Memory B cell (primary cell): ENCODE data around the gene TSPAN14.
"Not testable (repeated sequence)": the region's sequence is repeated elsewhere in the genome, so short reads cannot be mapped to it uniquely, and the experiment has no call there.

ENCODE experiments used
- ATAC-seq: fragments of 150-1000 bp; cut with Tn5 transposase; 2 replicates; pipeline ENCODE4 v1.10.0; 2021; ENCODE audit warnings: low read depth, mild to moderate bottlenecking, moderate library complexity
- DNase-seq, 2 donors: peaks; one replicate each; pipeline ENCODE4 v3.0.0; 2022; ENCODE audit warnings: low spot score in 2 of 2
- H3K27ac Mint-ChIP-seq: one replicate; pipeline ENCODE4 v1.8.0; 2022; ENCODE audit warnings: mild to moderate bottlenecking, moderate library complexity, mixed read lengths
- H3K27me3 Mint-ChIP-seq: one replicate; pipeline ENCODE4 v1.8.0; 2022; ENCODE audit warnings: mixed read lengths
- H3K36me3 Mint-ChIP-seq: one replicate; pipeline ENCODE4 v1.8.0; 2022; ENCODE audit warnings: mild to moderate bottlenecking, mixed read lengths
- H3K4me1 Mint-ChIP-seq: one replicate; pipeline ENCODE4 v1.8.0; 2022; ENCODE audit warnings: mixed read lengths
- H3K4me3 Mint-ChIP-seq: one replicate; pipeline ENCODE4 v1.8.0; 2022; ENCODE audit warnings: mild to moderate bottlenecking, moderate library complexity, mixed read lengths
- H3K9me3 Mint-ChIP-seq: one replicate; pipeline ENCODE4 v1.8.0; 2022; ENCODE audit warnings: mixed read lengths

The TSPAN14 gene

GRCh38 chr10:80414142-80414895, 39.8 kb upstream of the TSPAN14 start:
- no peaks in the 10 kb centered on the region for H3K36me3 Mint-ChIP-seq
- DNase-seq (no peak), ATAC-seq (no peak)
- peaks cover 14% of the 10 kb centered on the region for H3K4me1 Mint-ChIP-seq
- H3K9me3 Mint-ChIP-seq: no peaks in the 10 kb centered on the region
- H3K27me3 Mint-ChIP-seq: no peaks in the 10 kb centered on the region
- no peak overlapping the region for H3K4me3 Mint-ChIP-seq
- no peak overlapping the region for H3K27ac Mint-ChIP-seq

- Mint-ChIP-seq H3K4me1 (peaks cover 21% of the 10 kb centered on the region), H3K36me3 (no peaks in the 10 kb centered on the region), H3K27ac (no peak overlapping the region), H3K9me3 (no peaks in the 10 kb centered on the region), H3K27me3 (no peaks in the 10 kb centered on the region), H3K4me3 (no peak overlapping the region)
- DNase-seq (no peak), ATAC-seq (no peak)
Observed at GRCh38 chr10:80415734-80416478, 38.2 kb upstream of the TSPAN14 start.

- no peak for DNase-seq
Observed at GRCh38 chr10:80416479-80417098, 37.5 kb upstream of the TSPAN14 start.

DNA sequence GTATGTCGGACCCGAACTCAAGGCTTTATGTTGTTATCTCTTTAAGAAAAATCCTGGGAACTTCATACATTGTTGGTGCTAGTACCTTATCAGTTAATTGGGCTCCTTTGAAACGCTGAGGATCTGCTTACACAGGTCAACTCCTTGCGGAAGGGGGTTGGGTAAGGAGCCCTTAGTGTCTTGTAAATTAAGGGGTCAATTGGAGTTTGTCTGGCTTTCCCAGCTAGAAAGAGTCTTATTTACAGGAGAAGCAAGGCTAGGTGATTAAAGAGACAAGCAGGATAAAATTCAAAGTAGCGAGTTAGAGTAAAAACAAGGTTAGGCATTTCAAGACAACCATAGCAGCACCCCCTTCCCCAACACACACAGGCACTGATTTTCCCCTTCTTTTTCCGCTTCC, 36.9 kb upstream of the TSPAN14 start:
- not testable (repeated sequence) for ATAC-seq, H3K4me3 Mint-ChIP-seq, H3K9me3 Mint-ChIP-seq, H3K27me3 Mint-ChIP-seq, DNase-seq, H3K27ac Mint-ChIP-seq, H3K36me3 Mint-ChIP-seq
- peaks cover 32% of the 10 kb centered on the region for H3K4me1 Mint-ChIP-seq

More at GRCh38 chr10:80416479-80417098, 37.5 kb upstream of the TSPAN14 start:
- Mint-ChIP-seq H3K9me3 (no peaks in the 10 kb centered on the region), H3K36me3 (no peaks in the 10 kb centered on the region), H3K27ac (no peak overlapping the region), H3K4me3 (no peak overlapping the region), H3K4me1 (peaks cover 26% of the 10 kb centered on the region), H3K27me3 (no peaks in the 10 kb centered on the region)
- ATAC-seq: no peak

- Mint-ChIP-seq H3K9me3 (no peaks in the 10 kb centered on the region), H3K4me1 (peaks cover 22% of the 10 kb centered on the region), H3K36me3 (peaks cover 9% of the 10 kb centered on the region), H3K27ac (peak overlapping the region; percentile 67), H3K4me3 (peak overlapping the region; percentile 47), H3K27me3 (no peaks in the 10 kb centered on the region)
- DNase-seq: no peak
- ATAC-seq: no peak
Observed at GRCh38 chr10:80421050-80421706, 32.9 kb upstream of the TSPAN14 start.

DNA sequence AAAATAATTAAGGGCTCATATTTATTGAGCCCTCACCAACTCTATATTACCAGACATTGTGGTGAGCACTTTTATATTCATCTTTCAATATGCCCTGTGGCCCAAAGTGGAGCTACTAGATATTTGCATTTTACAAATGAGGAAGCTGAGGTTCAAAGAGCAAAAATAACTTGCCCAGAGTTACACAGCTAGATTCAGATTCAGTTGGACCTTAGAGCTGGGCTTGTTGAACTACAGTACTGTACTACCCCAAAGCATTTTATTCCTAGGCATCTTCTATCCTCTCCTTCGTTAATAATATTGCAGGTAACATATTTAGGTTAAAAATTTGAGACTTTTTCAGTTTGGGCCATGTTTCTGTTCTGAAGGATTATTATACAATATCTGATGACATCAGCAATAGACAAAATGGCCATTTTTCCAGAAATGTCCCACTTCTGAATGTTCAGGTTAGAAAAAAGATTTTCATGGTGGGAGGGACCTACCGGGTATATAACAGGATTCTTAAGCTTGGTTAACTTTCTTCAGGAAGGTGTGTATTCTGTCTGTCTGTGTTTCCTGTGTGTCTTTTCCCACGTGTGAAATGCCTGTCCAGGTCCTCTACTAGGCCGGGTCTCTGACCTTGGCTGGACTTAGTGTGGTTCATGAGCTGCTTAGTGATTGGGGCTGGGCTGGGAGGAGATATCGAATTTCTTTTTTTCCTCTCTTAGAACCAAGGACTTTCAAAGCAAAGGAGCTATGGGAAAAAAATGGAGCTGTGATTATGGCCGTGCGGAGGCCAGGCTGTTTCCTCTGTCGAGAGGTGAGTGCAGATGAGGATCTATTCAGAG, 32.2 kb upstream of the TSPAN14 start:
- Mint-ChIP-seq H3K4me3 (peak overlapping the region; percentile 47), H3K4me1 (peaks cover 22% of the 10 kb centered on the region), H3K9me3 (no peaks in the 10 kb centered on the region), H3K36me3 (peaks cover 9% of the 10 kb centered on the region), H3K27me3 (no peaks in the 10 kb centered on the region), H3K27ac (peak overlapping the region; percentile 67)
- peak; percentile 97 for ATAC-seq
- DNase-seq: peak in 1 of 2 donors; percentile 29

- Mint-ChIP-seq H3K27me3 (no peaks in the 10 kb centered on the region), H3K4me3 (no peak overlapping the region), H3K9me3 (no peaks in the 10 kb centered on the region), H3K4me1 (peaks cover 15% of the 10 kb centered on the region), H3K36me3 (peaks cover 24% of the 10 kb centered on the region), H3K27ac (no peak overlapping the region)
- DNase-seq: no peak
- ATAC-seq: no peak
Observed at GRCh38 chr10:80425901-80426300, 28.2 kb upstream of the TSPAN14 start.

DNA sequence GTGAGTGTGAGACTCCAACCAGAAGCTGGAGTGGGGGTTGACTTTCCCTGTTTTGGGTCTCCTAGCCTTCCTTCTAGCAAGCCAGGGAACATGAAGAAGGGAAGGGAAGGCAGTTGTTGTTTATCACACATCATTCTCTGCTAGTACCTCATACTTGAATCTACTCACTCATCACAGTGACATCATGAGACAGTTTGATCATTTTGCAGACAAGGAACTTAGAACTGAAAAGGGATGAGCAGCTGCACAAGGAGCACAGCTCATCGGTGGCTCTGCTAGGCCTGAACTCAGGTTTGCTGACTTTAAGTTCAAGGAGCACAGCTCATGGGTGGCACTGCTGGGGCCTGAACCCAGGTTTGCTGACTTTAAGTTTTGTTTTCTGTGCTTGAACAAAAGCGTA, 26.6 kb upstream of the TSPAN14 start:
- H3K27me3 Mint-ChIP-seq: no peaks in the 10 kb centered on the region
- no peak overlapping the region for H3K27ac Mint-ChIP-seq
- DNase-seq: no peak
- H3K4me3 Mint-ChIP-seq: no peak overlapping the region
- peaks cover 28% of the 10 kb centered on the region for H3K36me3 Mint-ChIP-seq
- H3K4me1 Mint-ChIP-seq: peaks cover 2% of the 10 kb centered on the region
- ATAC-seq: no peak
- H3K9me3 Mint-ChIP-seq: no peaks in the 10 kb centered on the region

- Mint-ChIP-seq H3K4me3 (no peak overlapping the region), H3K27me3 (no peaks in the 10 kb centered on the region), H3K36me3 (peaks cover 27% of the 10 kb centered on the region), H3K27ac (no peak overlapping the region), H3K4me1 (no peaks in the 10 kb centered on the region), H3K9me3 (no peaks in the 10 kb centered on the region)
- DNase-seq: no peak
- no peak for ATAC-seq
Observed at GRCh38 chr10:80429521-80429973, 24.6 kb upstream of the TSPAN14 start.

- Mint-ChIP-seq H3K36me3 (peaks cover 11% of the 10 kb centered on the region), H3K27ac (no peak overlapping the region), H3K9me3 (no peaks in the 10 kb centered on the region), H3K4me3 (no peak overlapping the region), H3K27me3 (no peaks in the 10 kb centered on the region), H3K4me1 (no peaks in the 10 kb centered on the region)
- no peak for DNase-seq
- ATAC-seq: no peak
Observed at GRCh38 chr10:80433134-80433533, 21.0 kb upstream of the TSPAN14 start.

GRCh38 chr10:80436446-80437098, 17.5 kb upstream of the TSPAN14 start:
- ATAC-seq (no peak), DNase-seq (no peak)
- Mint-ChIP-seq H3K27ac (no peak overlapping the region), H3K36me3 (peaks cover 3% of the 10 kb centered on the region), H3K27me3 (no peaks in the 10 kb centered on the region), H3K4me1 (no peaks in the 10 kb centered on the region), H3K9me3 (no peaks in the 10 kb centered on the region), H3K4me3 (no peak overlapping the region)

DNA sequence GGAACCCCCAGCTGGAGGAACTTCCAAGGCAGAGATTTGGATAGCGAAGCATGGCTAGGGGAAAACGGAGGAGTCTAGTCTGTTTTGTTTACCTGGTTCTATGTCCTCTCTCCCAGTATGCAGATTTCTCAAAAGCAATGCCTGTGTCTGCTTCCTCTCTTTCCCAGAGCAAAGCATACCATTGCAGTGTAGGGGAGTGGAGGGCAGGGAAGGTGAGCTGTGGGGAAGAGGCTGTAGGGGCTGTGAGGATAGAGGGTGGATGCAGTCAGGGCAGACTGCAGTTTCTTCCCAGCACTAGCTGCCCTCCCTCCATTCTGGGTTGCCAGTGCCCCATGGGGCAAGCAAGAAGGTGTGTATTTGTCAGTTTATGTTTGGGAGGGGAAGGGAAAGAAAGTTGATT, 16.9 kb upstream of the TSPAN14 start:
- Mint-ChIP-seq H3K4me3 (no peak overlapping the region), H3K27ac (no peak overlapping the region), H3K4me1 (no peaks in the 10 kb centered on the region), H3K36me3 (no peaks in the 10 kb centered on the region), H3K27me3 (no peaks in the 10 kb centered on the region), H3K9me3 (no peaks in the 10 kb centered on the region)
- no peak for DNase-seq
- ATAC-seq: no peak

GRCh38 chr10:80441831-80442230, 12.3 kb upstream of the TSPAN14 start:
- Mint-ChIP-seq H3K27me3 (no peaks in the 10 kb centered on the region), H3K9me3 (no peaks in the 10 kb centered on the region), H3K36me3 (no peaks in the 10 kb centered on the region), H3K27ac (no peak overlapping the region), H3K4me3 (no peak overlapping the region), H3K4me1 (peaks cover 5% of the 10 kb centered on the region)
- ATAC-seq: no peak
- no peak for DNase-seq
